Stimulated activated CD4-positive, alpha-beta T cell treated with anti-CD3 and anti-CD28 coated beads, TNF-alpha, amount 100 ng/mL, for 4 hours (primary cell): Measurements from ENCODE around the gene PXDN.
"Not testable (repeated sequence)": the region's sequence is repeated elsewhere in the genome, so short reads cannot be mapped to it uniquely, and the experiment has no call there.

Source experiments
- DNase-seq, 3 experiments: peaks; one replicate each; pipeline ENCODE4 v3.0.0-alpha.2; 2020; ENCODE audit warnings: low read depth in 3 of 3

PXDN gene

DNA sequence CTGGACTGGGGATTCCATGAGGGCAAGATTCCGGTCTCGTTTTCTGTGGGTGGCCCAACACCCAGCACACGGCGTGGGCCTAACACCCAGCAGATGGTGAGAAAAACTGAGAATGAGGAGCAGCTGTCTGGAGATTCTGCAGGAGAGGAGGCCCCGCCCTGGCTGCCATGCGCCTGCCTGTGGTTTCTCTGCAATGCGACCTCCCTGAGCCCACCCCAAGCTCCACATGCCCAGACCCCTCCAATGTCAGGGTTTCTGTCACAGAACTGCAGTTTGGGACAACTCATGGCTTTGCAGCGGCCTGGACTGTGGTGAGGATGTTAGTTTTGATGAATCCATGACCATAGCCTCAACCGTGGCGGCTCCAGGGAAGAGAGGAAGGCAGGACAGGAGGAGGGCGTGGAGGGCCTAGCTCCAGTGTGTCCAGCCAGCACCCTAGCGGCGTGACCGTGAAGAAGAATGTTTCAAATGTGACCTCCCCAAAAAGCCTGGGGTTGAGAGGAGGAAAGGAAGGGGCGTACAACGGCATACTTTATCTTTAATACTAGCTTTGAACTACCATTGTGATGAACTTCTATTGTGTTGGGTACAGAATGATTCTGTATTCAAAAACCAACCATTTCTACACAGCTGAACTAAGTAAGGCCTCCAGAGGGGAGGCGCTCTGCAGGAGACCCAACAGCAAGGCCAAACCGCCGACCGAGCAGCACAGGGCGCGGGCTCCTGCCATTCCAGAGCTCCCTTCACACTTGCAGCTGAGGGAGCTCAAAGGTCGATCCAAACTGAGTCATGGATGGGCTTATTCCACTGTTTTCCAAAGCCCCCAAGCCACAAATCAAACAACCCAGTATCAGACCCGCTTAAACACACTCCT is 3.4 kb downstream of the PXDN start:
- no peak for DNase-seq

DNA sequence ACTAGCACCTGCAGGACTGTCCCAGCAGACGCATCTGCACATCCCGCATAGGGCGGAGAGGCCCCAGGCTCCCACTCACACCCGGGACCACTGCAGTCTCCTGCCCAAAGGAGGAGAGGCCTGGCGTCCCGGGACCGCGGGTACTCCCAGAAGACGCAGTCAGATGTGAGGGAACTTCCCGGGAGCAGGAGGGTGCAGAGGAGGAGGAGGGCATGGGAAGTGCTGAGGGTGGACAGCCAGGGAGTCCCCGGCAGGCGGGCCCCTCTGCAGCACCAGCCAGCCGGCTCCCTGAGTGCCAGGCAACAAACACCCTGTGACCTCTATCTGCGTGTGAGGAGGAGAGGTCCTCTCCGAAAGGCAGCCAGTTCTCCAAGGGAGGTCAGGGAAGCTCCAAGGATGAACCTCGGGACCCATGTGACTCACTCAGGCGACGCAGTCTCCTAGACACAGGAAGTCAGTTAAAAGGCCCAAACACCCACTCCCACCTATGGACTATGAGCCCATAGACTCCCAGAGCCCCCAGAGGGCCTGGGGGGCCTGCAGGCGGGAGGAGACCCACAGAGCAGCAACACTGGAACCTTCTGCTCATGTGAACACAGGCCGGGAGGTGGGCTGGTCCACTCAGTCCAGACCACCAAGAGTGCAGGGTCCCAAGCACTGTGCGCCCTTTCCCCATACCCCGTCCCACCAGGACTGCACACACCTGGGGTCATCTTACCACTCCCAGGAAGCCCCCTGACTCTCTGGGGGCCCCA is 4.2 kb downstream of the PXDN start:
- DNase-seq = no peak

DNA sequence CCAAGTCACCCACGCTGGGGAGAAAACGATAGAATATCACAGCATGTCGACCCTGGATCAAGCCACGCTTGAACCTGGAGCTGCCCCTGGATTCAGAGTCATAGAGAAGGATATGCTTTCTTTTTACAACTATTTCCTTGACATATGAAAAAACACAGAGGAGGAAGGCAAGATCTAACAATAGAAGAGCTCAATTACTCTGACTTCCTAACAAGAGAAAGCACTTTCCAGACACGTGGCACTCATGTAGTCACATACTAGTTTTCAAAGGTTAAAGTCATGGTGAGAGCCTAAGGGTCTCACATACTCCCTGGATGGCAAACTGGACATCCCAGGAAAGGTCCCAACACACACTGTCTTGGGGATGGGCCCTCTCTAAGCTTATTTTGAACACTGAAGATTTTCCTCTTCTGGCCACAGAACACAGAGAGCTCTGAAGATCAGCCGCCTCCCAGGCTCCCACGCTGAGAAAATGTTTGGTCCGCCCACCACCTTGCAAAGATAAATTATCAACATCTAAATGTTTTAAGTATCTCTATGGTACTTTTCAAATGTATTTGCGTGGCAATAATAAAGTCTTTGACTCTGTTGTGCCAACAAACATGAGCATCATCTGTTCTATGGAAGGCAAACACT is 4.9 kb downstream of the PXDN start:
- no peak for DNase-seq

DNA sequence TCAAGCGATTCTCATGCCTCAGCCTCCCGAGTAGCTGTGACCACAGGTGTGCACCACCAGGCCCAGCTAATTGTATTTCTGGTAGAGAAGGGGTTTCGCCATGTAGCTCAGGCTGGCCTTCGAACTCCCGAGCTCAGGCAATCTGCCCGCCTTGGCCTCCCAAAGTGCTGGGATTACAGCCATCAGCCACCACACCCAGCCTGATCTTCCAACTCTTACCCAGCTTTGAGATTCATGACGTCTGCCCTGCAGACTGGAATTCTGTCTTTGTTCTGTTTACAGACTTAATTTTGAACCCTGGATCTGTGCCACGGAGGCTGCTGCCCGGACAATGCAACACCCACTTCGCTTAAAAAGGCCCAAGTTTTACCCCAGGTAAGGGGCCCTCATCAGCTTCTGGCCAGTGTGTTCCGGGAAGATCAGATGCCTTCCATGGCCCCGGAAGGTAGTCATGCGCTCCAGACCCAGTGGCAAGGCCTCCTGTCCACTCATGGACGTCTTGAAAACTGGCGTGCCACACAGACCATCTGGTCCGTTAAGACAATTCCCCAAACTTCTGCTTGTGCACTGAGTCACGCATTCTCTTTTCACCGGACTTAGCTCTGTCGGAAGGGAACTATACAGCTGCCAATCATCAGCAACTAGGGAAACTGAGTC is 5.5 kb downstream of the PXDN start:
- no peak for DNase-seq

DNA sequence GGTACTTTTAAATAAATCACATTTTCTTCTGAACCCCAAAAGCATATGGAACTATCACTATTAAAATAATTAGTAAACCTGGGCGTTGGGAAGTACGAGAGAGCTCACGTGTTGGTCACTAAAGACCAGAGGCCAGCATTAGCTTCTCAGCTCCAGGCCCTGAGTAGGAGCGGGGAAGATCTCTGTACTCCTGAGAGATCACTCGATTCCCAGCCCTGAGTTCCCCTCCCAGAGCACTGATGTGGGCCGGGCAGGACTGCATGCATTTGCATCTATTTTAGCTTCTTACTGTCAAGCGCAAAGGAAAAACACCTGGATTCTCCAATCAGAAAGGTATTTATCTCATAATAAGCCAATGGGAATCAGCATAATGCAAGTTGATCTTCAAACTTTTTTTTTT is 6.2 kb downstream of the PXDN start:
- no peak for DNase-seq

DNA sequence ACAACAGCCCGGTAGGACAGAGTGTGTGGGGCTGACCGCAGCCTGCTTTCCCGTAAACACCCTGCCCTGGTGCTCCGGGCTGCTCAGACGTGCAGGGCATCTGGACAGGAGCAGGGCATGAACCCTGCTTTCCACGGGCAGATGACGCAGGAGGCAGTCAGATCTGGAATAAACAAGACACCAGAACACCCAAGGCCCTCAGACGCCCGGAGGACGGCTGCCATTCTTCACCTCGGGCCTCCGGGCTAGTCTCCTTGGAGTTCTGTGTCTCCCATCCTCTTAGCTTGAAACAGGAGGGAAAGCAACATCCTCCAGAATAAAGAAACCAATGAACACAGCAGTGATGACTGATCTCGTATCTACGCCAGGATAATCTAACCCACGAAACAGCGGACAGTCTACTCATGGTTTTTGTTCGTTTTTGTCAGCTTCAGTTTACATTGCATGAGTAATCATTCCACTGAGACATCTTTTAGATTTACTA is 7.3 kb downstream of the PXDN start:
- DNase-seq = no peak

DNA sequence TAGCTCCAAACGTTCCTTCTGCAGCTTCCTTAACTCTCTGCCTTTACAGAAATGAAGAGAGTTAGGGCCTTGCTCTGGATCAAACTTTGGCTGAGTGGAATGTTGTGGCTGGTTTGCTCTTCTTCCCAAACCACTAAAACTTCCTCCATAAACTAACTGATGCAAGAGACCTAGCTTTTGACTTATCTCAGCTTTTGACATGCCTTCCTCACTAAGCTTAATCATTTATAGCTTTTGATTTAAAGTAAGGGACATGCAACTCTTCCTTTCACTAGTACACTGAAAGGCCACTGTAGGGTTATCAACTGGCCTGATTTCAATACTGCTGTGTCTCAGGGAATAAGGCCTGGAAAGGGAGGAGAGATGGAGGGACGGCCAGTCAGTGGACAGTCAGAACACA is 8.3 kb downstream of the PXDN start:
- DNase-seq = no peak

DNA sequence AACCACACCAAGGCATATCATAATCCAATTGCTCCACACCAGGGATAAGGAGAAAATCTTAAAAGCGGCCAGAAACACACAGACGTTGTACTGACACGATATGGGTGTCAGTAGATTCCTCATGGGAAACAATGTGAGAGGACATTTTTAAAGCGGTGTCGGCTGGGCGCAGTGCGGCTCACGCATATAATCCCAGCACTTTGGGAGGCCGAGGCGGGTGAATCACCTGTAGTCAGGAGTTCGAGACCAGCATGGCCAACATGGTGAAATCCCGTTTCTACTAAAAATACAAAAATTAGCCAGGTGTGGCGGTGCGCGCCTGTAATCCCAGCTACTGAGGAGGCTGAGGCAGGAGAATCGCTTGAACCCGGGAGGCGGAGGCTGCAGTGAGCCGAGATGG is 11.0 kb downstream of the PXDN start:
- not testable (repeated sequence) for DNase-seq

DNA sequence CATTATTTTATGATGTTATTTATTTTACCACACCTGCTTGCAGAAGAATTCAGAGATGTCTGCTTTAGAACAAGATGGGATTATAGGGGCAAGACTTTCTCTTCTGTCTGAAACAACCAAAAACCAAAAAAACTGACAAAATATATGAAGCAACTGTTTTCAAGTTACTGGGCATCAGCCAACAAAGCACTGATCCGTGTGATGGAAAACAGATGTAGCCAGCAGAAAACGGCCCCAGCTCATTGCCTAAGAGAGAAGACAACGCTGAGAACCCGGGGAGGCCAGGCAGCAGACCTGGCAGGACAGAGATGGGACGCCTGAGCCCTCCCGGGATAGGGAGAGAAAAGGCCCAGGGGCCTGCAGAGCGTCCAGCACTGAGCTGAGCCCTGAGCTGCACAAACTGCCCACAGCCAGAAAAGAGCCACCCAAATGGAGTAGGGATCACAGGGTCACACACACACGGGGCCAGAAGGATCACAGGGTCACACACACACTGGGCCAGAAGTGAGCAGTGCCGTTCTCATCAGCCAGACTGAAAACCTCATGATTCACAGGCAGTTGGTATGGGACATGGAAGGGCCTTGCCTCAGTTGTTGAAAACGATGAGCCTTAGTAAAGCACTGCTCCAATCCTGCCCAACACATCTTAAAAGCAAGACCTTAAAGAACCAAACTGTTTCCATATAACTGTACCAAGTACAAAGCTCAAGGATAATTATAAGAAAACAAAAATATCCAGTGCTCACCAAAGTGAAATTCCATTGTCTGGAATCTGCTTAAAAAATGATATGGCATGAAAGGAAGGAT is 12.1 kb downstream of the PXDN start:
- DNase-seq = no peak

DNA sequence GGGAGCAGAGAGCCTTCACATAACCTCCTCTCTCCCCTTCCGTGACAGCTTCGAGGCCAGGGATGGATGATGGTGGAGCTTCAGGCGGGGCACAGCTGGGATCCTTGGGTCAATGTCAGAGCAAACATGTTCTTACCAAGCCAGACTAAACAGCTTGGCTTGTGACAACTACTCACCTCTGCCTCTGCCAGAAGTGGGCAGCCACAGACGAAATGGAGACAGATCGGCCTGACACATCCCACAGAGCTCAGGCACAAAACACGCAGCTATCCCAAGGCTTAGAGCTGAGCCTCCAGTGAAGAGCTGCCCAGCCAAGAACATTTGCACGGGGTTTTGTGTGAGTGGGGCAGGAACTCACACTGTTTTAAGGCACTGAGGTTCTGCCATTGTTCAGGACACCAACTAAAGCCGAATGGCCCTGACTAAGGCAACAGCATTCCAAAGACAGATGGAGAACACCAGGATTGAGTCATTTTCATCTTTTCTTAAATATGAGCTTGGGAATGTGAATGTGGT is 12.8 kb downstream of the PXDN start:
- DNase-seq = no peak

DNA sequence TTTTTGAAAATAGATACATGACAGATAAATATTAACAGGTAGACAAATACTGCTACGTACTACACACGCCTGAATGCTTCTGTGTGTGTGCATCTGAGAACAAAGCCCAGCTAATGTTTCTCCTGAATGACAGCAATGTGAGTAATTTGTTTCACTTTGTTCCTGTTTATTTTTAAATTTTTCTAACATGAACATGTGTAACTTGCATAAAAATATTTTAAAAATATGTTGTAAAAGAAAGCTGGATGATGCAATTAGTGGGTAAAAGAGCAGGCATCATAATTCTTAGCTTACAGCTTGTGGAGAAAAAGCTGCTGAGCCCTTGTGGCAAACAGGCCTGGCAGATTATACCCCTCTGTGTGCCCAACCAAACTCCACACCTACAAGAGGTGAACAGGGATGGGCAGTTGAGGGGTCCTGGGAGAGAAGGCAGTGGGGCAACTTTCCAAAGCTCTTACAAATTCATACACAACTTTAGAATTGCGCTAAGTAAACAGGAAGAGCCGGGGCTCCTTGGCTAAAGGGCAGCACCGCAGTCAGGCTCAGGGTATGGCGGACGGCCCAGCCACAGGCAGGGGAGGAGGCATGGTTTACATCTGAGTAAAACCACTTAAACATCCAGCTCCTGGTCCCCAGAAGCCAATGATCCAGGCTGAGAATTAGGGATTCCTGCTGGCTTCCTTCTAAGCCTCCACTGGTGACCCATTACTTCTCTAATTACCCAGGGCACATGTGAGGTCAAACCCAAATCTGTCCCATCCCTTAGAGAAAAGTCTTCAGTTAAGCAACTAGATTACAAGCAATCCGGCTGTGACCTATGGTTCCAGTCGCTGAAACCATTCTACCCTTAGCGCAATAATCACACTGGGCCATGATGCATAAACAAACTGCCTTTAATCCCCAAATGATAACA is 14.0 kb downstream of the PXDN start:
- no peak for DNase-seq

DNA sequence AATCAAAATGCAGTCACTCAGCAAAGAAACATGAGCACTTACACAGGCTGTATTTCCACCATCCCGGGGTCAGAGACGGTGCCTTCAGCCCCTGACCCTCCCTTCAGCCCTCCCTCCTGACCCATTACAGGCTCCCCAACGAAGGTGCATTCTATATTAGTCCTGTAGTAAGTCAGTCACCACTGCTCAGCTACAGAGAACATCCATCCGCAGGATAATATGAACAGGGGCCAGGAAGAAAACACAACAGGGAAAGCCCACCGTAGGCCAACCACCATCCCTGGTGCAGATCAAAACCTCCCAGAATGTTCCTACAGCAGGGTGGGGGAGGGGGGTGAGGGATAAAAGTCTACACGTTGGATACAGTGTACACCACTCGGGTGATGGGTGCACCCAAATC is 15.1 kb downstream of the PXDN start:
- DNase-seq = no peak

DNA sequence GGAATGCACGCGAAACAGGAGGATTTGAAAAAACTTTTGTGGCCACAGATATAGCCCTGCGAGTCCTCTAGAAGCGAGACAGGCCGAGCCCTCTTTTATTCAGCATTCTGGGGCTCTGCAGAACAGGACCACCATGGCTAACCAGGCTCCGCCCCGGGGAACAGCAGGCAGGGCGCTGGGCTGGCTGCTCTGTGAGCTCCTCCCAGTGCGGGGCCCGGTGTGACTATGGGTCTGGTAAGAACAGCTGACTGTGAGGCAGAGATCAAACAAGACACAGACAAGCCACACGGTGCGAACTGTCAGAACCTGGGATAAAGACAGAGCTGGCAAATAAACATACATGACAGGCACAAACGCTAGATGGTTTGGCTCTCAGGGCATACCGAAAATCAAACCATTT is 15.5 kb downstream of the PXDN start:
- no peak for DNase-seq

DNA sequence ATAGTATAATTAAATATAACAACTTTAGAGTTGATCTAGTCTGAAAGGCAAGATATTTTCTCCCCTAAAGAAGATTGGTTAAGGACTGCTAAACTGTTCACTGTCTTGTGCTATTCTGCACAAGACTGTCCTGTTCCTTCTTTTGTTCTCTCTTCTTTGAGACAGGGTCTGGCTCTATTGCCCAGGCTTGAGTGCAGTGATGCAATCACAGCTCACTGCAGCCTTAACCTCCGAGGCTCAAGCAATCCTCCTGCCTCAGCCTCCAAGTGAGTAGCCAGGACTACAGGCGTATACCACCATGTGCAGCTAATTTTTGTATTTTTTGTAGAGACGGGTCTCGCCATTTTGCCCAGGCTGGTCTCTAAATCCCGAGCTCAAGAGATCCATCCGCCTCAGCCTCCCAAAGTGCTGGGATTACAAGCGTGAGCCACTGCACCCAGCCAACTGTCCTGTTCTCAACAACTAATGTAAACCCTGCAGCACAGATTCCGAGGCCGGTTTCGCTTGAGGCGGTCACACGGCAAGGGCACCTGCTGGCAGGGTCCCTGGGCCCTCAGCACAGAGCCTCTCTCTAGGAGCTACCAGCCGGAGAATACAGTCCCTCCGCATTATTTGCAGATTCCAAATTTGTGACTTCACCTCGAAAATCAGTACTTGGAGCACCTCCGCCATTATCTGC is 16.4 kb downstream of the PXDN start:
- DNase-seq = no peak

DNA sequence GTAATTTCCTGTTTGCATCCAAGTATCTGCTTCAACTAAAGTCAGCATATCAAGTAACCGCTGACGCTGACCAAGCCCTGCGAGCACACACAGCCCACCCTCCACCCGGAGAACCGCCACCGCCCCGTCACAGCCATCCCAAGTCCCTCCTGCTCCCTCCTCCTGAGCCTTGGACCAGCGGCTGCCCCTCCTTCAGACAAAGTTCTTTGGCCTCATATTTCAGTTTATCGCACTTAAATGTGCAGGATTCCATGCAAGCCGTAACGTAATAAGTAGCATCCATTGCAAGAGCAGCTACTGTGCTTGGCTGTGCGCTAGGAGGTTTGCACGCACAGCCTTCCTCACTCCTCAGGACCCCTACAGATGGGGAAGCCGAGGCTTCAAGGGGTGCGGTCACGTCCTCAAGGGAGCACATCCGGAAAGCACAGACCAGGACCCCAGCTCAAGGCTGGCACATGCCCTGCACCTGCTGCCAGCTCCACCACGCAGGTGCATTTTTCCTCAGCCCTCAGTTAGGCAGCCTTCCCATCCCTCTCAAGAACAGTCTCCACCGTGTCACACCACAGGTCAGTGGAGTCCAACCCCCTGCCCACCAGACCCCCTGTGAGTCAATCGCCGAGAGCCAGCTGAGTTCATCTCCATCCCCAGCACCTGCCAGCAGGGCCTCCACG is 17.1 kb downstream of the PXDN start:
- no peak for DNase-seq

DNA sequence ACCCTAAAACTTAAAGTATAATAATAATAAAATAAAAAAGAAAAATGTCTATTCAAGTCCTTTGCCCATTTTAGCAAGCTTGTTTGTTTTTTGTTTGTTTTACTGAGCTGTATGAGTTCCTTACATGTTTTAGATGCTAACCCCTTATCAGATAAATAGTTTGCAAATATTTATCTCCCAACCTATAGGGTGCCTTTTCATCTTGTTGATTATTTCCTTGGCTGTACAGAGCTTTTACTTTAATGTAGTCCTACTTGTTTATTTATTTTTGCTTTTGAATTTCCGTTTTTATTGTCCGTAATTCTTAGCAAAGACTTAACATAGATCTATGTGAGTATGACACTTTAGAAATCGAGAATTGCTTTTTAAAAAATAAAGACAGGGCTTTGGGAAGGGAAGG is 17.8 kb downstream of the PXDN start:
- DNase-seq = no peak

DNA sequence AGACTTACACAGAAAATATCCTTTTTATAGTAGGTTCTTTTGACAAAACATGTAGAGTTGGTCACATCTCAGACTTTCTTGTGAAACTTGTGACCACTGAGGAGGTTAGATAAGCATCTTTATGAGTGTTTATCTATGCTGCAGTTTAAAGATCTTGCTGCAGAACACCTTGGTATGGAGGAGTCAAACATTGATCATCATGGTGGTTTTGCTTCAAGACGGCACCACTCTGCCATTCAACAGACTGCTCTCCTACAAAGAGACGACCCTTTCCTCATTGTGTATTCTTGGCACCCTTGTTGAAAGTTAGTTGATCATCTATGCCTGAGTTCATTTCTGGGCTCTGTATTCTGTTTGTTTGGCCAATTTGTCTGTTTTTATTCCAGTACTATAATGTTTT is 20.0 kb downstream of the PXDN start:
- not testable (repeated sequence) for DNase-seq

DNA sequence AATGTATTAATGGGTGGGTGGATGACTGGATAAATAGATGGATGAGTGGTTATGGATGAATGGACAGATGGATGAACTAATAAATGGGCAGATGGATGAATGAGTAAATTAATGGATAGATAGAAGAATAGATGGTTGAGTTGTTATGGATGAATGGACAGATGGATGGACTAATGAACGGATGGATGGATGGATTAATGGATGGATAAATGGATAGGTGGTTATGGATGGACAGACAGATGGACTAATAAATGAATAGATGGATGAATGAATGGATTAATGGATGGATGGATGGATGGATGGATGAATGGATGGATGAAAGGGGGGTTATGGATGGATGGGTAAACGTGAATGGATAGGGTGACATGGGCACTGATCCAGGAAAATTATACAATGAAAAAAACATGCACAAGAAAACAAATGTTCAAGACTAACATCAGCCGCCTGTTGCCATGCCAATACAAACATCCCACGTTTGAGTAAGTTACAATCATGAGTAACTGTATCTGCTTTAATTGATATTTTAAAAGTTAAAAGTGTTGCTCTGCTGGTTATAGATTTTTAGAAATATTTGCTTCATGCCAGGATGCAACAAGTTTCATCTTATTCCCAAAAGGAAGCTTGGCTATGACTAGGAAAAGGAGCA is 20.8 kb downstream of the PXDN start:
- DNase-seq = no peak
